Measurements from ENCODE around the gene NCOR1.

DNA sequence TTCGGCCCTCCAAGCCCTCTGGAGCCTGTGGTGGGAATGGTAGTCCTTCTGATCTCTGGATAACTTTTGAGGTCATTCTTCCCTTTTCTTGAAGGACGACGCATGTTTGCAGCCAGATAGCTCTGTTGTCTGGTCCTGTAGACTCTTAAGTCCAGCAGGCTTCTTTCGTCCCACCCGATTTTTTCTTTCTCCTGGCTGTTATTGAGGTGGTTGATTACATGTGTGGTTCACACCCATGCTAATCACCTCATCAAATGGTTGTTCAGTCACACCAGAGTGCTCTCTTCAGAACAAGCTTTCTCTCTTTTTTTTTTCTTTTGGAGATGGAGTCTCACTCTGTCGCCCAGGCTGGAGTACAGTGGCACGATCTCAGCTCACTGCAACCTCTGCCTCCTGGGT is 32.3 kb upstream of the NCOR1 start:
- TF ChIP-seq, protein P1, sequence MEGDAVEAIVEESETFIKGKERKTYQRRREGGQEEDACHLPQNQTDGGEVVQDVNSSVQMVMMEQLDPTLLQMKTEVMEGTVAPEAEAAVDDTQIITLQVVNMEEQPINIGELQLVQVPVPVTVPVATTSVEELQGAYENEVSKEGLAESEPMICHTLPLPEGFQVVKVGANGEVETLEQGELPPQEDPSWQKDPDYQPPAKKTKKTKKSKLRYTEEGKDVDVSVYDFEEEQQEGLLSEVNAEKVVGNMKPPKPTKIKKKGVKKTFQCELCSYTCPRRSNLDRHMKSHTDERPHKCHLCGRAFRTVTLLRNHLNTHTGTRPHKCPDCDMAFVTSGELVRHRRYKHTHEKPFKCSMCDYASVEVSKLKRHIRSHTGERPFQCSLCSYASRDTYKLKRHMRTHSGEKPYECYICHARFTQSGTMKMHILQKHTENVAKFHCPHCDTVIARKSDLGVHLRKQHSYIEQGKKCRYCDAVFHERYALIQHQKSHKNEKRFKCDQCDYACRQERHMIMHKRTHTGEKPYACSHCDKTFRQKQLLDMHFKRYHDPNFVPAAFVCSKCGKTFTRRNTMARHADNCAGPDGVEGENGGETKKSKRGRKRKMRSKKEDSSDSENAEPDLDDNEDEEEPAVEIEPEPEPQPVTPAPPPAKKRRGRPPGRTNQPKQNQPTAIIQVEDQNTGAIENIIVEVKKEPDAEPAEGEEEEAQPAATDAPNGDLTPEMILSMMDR (IDR thresholded peaks at IDR 0.05) = no peak
- TF ChIP-seq POLR2AphosphoS5 (IDR thresholded peaks at IDR 0.05) = no peak
